ENCODE data around the gene PDK3.

PDK3 gene

GRCh38 chrX:24464836-24465531 lies at the start of gene PDK3:
PDK3 (plus strand) TSS chrX:24465286; CDS start chrX:24465456, 170 bp downstream.
- peak; percentile 83 to 90 (median 86) for DNase-seq

DNA sequence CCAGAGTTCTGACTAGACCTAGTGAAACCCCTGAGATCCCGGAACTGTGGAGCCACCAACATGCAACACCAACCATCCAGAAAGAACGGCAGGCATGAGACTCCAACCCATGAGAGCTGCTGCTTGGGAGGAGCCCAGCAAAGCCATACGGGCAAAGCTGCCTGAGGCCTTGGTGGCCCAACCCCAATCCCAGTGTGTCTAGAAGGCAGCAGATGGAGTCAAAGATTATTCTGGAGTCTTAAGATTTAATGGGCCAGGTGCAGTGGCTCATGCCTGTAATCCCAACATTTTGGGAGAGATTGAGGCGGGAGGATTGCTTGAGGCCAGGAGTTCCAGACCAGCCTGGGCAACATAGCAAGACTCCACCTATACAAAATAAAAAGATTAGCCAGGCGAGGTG lies 49.2 kb upstream of the PDK3 start:
- no peak for DNase-seq

GRCh38 chrX:24423960-24424359 lies 41.1 kb upstream of the PDK3 start:
- DNase-seq: no peak

GRCh38 chrX:24424948-24425347 lies 40.1 kb upstream of the PDK3 start:
- DNase-seq: no peak

DNA sequence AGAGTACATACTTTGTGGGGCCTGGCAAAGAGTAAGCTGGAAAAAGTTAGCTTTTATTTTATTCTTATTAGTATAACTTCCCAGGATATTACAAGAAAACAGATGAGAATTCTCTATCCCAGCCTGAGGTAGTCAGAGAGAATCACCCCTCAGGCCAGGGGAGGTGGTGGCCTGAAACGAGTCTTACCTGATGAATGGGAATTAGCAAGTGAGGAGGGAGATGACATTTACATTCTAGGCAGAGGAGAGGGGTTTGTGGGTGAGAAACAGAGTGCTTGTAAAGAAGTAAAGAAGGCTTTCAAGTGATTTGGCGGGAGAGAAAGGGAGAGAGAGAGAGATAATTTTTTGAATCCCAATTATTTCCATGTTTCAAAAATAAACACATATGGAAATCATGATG lies 39.3 kb upstream of the PDK3 start:
- no peak for DNase-seq

- peak in 2 of 6 experiments; percentile 16 for DNase-seq
Measured at GRCh38 chrX:24426340-24426913, 38.7 kb upstream of the PDK3 start.

DNA sequence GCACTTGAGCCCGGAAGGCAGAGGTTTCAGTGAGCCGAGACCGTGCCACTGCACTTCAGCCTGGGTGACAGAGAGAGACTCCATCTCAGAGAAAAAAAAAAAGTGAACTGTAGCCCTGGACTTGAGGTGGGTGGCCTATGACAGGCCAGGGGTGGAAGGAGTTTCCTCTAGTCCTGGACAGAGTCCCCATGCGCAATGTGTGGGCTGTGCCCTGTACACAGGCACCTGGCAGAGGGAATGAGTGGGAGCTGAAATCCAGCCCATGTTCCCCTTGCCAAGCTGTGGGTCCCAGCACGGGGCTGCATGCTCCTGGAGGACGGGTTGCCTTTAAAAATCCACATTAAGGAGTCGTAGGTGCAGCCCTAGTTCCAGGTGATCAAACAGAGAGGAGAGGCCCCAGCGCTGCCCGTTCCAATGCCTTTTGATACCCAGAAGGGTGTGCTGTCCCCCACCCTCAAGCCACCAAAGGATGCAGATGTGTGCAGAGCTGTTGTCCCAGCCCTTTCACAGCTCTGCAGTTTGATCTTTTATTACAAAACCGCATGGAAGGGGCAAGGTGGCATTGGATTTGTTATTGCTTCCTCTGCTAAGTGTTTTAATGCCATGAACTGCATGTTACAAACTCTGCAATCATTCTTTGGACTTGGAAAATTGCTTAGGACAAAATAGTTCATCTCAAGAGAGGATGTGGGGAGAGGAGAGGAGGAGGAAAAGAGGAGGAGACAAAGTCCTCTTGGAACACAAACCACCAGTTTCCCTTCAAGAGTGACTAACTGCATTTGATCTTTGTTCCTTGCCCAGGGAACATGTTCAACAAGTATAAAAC lies 38.0 kb upstream of the PDK3 start:
- DNase-seq: no peak

DNA sequence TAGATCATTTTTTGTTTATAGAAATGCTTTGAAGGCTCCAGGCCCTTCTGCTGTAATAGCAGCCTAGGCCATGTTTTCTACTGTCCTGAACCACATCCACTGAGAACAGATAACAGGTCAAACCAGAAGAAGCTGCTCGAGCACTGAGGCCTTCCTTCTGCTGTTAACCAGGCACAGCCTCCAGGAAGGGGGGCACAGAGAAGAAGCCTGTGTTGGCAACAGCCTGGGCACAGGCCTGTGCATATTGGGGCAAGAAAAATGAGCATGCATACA lies 37.4 kb upstream of the PDK3 start:
- no peak for DNase-seq

DNA sequence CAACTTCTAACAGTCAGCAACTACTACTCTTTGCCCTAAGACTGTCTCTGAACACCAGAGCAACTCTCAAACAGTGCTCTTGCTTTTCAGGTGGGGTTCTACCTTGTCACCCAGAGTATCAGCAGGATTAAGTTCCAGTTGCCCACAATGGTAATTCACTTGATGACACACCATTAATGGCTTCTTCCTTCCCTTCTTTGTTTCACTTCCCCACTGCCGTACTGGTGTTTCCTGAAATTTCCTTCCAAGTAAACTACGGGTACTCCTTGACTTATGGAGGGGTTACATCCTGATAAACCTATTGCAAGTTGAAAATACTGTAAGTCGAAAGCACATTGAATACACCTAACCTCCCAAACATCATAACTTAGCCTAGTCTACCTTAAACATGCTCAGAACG lies 36.6 kb upstream of the PDK3 start:
- DNase-seq: no peak

- no peak for DNase-seq
Measured at GRCh38 chrX:24435060-24435459, 30.0 kb upstream of the PDK3 start.

- DNase-seq: no peak
Measured at GRCh38 chrX:24443918-24444317, 21.2 kb upstream of the PDK3 start.

GRCh38 chrX:24444645-24445044 lies 20.4 kb upstream of the PDK3 start:
- DNase-seq: no peak

- DNase-seq: no peak
Measured at GRCh38 chrX:24448762-24449250, 16.3 kb upstream of the PDK3 start.

GRCh38 chrX:24463077-24463476 lies 2.0 kb upstream of the PDK3 start:
- DNase-seq: no peak

GRCh38 chrX:24464498-24464835 lies 619 bp upstream of the PDK3 start:
- no peak for DNase-seq

DNA sequence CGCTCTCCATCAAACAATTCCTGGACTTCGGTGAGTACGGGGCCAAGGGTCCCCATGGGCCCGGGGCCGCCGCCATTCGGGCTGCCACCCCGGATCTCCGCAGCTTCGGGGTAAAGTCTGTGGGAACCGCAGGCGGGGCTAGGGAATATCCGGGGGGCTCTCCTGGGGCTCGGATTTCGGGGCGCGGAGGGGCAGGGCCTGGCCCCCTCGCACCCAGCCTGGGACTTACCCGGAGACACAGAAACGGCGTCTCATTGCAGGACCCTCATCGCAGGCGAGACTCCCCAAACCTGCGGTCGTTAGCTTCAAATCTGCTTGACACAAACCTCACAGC lies 413 bp downstream of the PDK3 start:
- peak in 2 of 6 experiments; percentile 7 to 26 for DNase-seq

- no peak for DNase-seq
Measured at GRCh38 chrX:24466025-24466424, 939 bp downstream of the PDK3 start.

GRCh38 chrX:24468245-24468644 lies 3.2 kb downstream of the PDK3 start:
- DNase-seq: no peak

GRCh38 chrX:24471808-24472207 lies 6.7 kb downstream of the PDK3 start:
- DNase-seq: no peak

DNA sequence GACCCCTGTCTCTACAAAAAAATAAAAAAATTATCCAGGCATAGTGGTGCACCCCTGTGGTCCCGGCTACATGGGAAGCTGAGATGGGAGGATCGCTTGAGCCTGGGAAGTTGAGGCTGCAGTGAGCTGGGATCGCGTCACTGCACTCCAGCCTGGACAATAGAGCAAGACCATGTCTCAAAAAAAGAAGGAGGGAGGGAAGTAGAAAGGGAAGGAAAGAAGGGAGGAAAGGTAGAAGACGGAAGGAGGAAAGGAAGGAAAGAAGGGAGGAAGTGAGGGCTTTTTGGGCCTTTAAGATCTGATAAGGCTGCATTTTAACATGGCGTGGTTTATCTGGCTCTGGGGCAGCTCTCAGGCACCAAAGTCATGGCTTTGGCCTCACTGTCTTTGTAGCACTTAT lies 10.4 kb downstream of the PDK3 start:
- no peak for DNase-seq

- no peak for DNase-seq
Measured at GRCh38 chrX:24478509-24478908, 13.4 kb downstream of the PDK3 start.

DNA sequence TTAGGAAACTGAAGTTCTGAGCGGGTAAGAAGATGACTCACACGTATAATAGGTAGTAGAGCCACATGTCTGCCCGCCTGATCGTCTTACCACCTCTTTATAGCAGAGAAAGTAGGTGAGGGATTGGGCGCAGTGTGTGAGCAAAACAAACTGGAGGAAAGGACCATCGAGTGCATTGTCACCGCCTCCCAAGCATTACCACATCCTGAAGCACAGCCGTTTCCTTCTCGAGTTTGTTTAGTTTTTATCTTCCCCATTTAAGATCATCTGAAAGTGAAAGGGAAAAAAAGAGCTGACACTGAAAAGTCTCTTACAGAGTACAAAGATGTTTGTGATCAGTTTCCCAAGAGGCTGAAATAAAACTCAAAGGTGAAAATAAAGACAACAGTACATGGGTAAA lies 14.8 kb downstream of the PDK3 start:
- peak; percentile 42 to 82 (median 72) for DNase-seq

GRCh38 chrX:24480400-24480865 lies 15.3 kb downstream of the PDK3 start:
- no peak for DNase-seq

DNA sequence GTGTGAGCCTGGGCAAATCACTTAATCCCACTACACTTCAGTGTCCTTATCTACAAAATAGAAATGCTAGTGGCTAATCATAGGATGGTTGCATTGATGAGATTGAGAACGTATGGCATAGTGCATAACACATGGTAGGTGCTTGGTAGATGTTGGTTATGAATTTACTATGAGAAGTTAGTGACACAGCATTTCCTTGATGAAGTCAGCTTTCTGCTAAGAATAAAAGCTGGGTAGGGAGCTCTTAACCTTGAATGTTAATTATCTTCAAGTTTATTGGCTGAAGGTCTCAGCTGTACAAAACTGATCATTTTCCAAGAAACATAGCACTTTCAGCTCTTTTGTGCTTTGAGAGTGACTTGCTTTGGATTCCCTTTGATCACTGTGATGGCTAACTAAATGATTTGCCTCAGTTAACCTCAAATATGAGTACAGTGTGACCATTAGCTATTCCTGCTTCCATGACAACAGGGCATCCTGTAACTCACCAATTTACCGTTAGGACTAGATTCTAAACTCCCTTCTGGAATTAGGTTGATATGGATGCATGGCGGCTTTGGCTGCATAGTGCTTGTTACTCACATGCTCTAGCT lies 17.8 kb downstream of the PDK3 start:
- no peak for DNase-seq
